SK-N-SH (cell line): ENCODE results near the gene CBFA2T2. TPM values are rescaled to one million over a fixed set of nuclear protein-coding genes. Genes with fewer than 3 reads are reported as not detected.

Source experiments
- CTCF ChIA-PET: fragments of 300-600, 350-600 bp; formaldehyde crosslinking; extraction: SDS; loops from one replicate; lab custom pipeline; 2021; lab: Yijun Ruan, JAX
- POLR2A ChIA-PET: fragments of 350-600 bp; sonication (Branson Sonifier 250); formaldehyde crosslinking; extraction: SDS; loops from one replicate; lab custom pipeline; 2020; ENCODE audit warnings: antibody characterized with exemption, inconsistent platforms; lab: Yijun Ruan, JAX
- DNase-seq: peaks from one replicate; pipeline ENCODE4 v3.0.0; 2012
- H2AFZ ChIP-seq: fragments of 200-600 bp; sonication (generic); 2 replicates; pipeline ENCODE4 v1.8.1; 2016; ENCODE audit warnings: antibody characterized with exemption, mild to moderate bottlenecking, low read depth
- H3F3A ChIP-seq: fragments of 200-600 bp; sonication (generic); replicated peaks from 2 replicates; pipeline ENCODE3; 2016; ENCODE audit warnings: antibody characterized with exemption, mild to moderate bottlenecking; ENCODE audit not compliant: insufficient read depth
- H3K27ac ChIP-seq, 2 experiments: fragments of 200-500 bp in 1 of 2; fragments of 200-600 bp in 1 of 2; sonication (Bioruptor generic) in 1 of 2; sonication (generic), shearing (Covaris generic) in 1 of 2; 2 replicates each; pipeline versions ENCODE4 v1.5.1 to v1.6.1; 2014 to 2016; ENCODE audit warnings: low read depth in 2 of 2, inconsistent platforms in 1 of 2, low read length in 1 of 2, mild to moderate bottlenecking in 1 of 2, mixed read lengths in 1 of 2
- H3K27me3 ChIP-seq: fragments of 200-600 bp; sonication (generic), shearing (Covaris generic); 2 replicates; pipeline ENCODE4 v1.6.1; 2016; ENCODE audit warnings: mixed run types; ENCODE audit not compliant: insufficient read depth
- H3K36me3 ChIP-seq, 2 experiments: fragments of 200-500 bp in 1 of 2; fragments of 200-600 bp in 1 of 2; sonication (Bioruptor generic) in 1 of 2; sonication (generic) in 1 of 2; replicated peaks in 1 of 2; 2 replicates each; pipeline versions ENCODE3 to v1.5.1; 2014 to 2016; ENCODE audit warnings: low read length in 1 of 2, mild to moderate bottlenecking in 1 of 2; ENCODE audit not compliant: insufficient read depth in 2 of 2, control insufficient read depth in 1 of 2
- H3K4me1 ChIP-seq, 2 experiments: fragments of 200-500 bp in 1 of 2; fragments of 200-600 bp in 1 of 2; sonication (Bioruptor generic) in 1 of 2; sonication (generic), shearing (Covaris generic) in 1 of 2; 2 replicates each; pipeline versions ENCODE4 v1.5.1 to v1.6.1; 2014 to 2016; ENCODE audit warnings: low read depth in 1 of 2, low read length in 1 of 2, mixed run types in 1 of 2; ENCODE audit not compliant: insufficient read depth in 2 of 2, control insufficient read depth in 1 of 2
- H3K4me2 ChIP-seq: fragments of 200-600 bp; sonication (generic), shearing (Covaris generic); 2 replicates; pipeline ENCODE4 v1.6.1; 2017; ENCODE audit warnings: mixed run types
- H3K4me3 ChIP-seq, 2 experiments: fragments of 200-500 bp in 1 of 2; fragments of 200-600 bp in 1 of 2; sonication (Bioruptor generic) in 1 of 2; sonication (generic), shearing (Covaris generic) in 1 of 2; 2 replicates each; pipeline versions ENCODE4 v1.5.1 to v1.8.1; 2014 to 2016; ENCODE audit warnings: low read depth in 2 of 2, inconsistent platforms in 1 of 2, low read length in 1 of 2, mild to moderate bottlenecking in 1 of 2, mixed read lengths in 1 of 2, moderate library complexity in 1 of 2
- H3K79me2 ChIP-seq: fragments of 200-600 bp; sonication (generic); 2 replicates; pipeline ENCODE4 v1.8.1; 2017; ENCODE audit warnings: mild to moderate bottlenecking; ENCODE audit not compliant: insufficient read depth
- H3K9ac ChIP-seq: fragments of 200-600 bp; sonication (generic); 2 replicates; pipeline ENCODE4 v1.6.1; 2017; ENCODE audit warnings: mixed run types
- H3K9me2 ChIP-seq: fragments of 200-600 bp; sonication (generic); 2 replicates; pipeline ENCODE4 v1.6.1; 2017; ENCODE audit warnings: mixed run types
- H3K9me3 ChIP-seq: fragments of 200-600 bp; sonication (generic); 2 replicates; pipeline ENCODE4 v1.6.1; 2017; ENCODE audit warnings: mixed run types, mild to moderate bottlenecking, moderate library complexity
- H4K20me1 ChIP-seq: fragments of 200-600 bp; sonication (generic); 2 replicates; pipeline ENCODE4 v1.6.1; 2017; ENCODE audit warnings: mild to moderate bottlenecking, mixed run types; ENCODE audit not compliant: insufficient read depth
- EP300 ChIP-seq, 2 experiments: IDR thresholded peaks; 2 replicates each; pipeline versions ENCODE4 v1.4.0 to v1.6.1; 2012; ENCODE audit warnings: borderline replicate concordance in 1 of 2, low read depth in 1 of 2, low read length in 1 of 2
- EZH2phosphoT487 ChIP-seq: fragments of 200-600 bp; sonication (generic); IDR thresholded peaks from 2 replicates; pipeline ENCODE4 v1.6.1; 2017; ENCODE audit warnings: low read depth, mixed run types, mild to moderate bottlenecking, antibody characterized with exemption, moderate library complexity, borderline replicate concordance
- FOSL2 ChIP-seq: IDR thresholded peaks from 2 replicates; pipeline ENCODE4 v1.4.0; 2012; ENCODE audit warnings: low read depth, mild to moderate bottlenecking, moderate library complexity, borderline replicate concordance
- FOXJ3 ChIP-seq: sonication (generic); formaldehyde crosslinking; IDR thresholded peaks from 2 replicates; pipeline ENCODE4 v1.5.1; 2020; ENCODE audit warnings: mild to moderate bottlenecking, missing genetic modification reagents
- GABPA ChIP-seq: IDR thresholded peaks from 2 replicates; pipeline ENCODE4 v1.4.0; 2012; ENCODE audit warnings: low read depth, mild to moderate bottlenecking
- IRF3 ChIP-seq: fragments of 150-350 bp; IDR thresholded peaks from 2 replicates; pipeline ENCODE4 v1.6.1; 2016; ENCODE audit warnings: mild to moderate bottlenecking, low read depth, low read length
- MAX ChIP-seq: IDR thresholded peaks from 2 replicates; pipeline ENCODE4 v1.4.0; 2012; ENCODE audit warnings: low read depth
- MXI1 ChIP-seq: IDR thresholded peaks from 2 replicates; pipeline ENCODE4 v1.6.1; 2012; ENCODE audit warnings: mild to moderate bottlenecking, low read depth, low read length, improper control_type of control experiment
- NRF1 ChIP-seq: IDR thresholded peaks from 2 replicates; pipeline ENCODE4 v1.6.1; 2012; ENCODE audit warnings: low read depth, mild to moderate bottlenecking, low read length
- POLR2AphosphoS5 ChIP-seq: IDR thresholded peaks from 2 replicates; pipeline ENCODE4 v1.6.1; 2012; ENCODE audit warnings: low read depth, low read length
- RAD21 ChIP-seq: IDR thresholded peaks from 2 replicates; pipeline ENCODE4 v1.6.1; 2012; ENCODE audit warnings: mild to moderate bottlenecking, low read length
- RCOR1 ChIP-seq: fragments of 150-350 bp; IDR thresholded peaks from 2 replicates; pipeline ENCODE4 v1.6.1; 2017; ENCODE audit warnings: antibody characterized with exemption, low read length
- RFX5 ChIP-seq: IDR thresholded peaks from 2 replicates; pipeline ENCODE4 v1.6.1; 2012; ENCODE audit warnings: mild to moderate bottlenecking, improper control_type of control experiment, low read length
- SMC3 ChIP-seq: IDR thresholded peaks from 2 replicates; pipeline ENCODE4 v1.6.1; 2012; ENCODE audit warnings: low read depth, low read length, improper control_type of control experiment
- TAF1 ChIP-seq: IDR thresholded peaks from 2 replicates; pipeline ENCODE4 v1.6.1; 2012; ENCODE audit warnings: low read depth, mild to moderate bottlenecking, low read length, moderate library complexity, borderline replicate concordance
- TCF12 ChIP-seq: IDR thresholded peaks from 2 replicates; pipeline ENCODE4 v1.4.0; 2012
- TEAD4 ChIP-seq: IDR thresholded peaks from 2 replicates; pipeline ENCODE4 v1.4.0; 2012; ENCODE audit warnings: mild to moderate bottlenecking, borderline replicate concordance; ENCODE audit not compliant: insufficient read depth
- USF2 ChIP-seq: fragments of 150-350 bp; IDR thresholded peaks from 2 replicates; pipeline ENCODE4 v1.6.1; 2017; ENCODE audit warnings: antibody characterized with exemption, low read length, low read depth, borderline replicate concordance
- YY1 ChIP-seq: IDR thresholded peaks from 2 replicates; pipeline ENCODE4 v1.4.0; 2012; ENCODE audit warnings: low read depth, mild to moderate bottlenecking
- ZBTB33 ChIP-seq: IDR thresholded peaks from 2 replicates; pipeline ENCODE4 v1.4.0; 2012; ENCODE audit warnings: low read depth, borderline replicate concordance
- WGBS: methylation state at CpG from one replicate; pipeline ENCODE4 v1.1.6; 2017; ENCODE audit warnings: low lambda C conversion rate; 5-methylcytosine and 5-hydroxymethylcytosine counted together
- polyA plus RNA-seq, 3 experiments: library from polyadenylated mRNA; depleted of rRNA; stranded (reverse); fragments of >200 nt; gene quantifications; 2 replicates each; pipeline ENCODE4 v1.2.3, GENCODE V29; 2012

The CBFA2T2 gene
- polyA plus RNA-seq, 1 of the 3 experiments (the other 2 are of a cell fraction), result 11.0 TPM

GRCh38 chr20:33460711-33461110 is 29.2 kb upstream of the CBFA2T2 start:
- Histone ChIP-seq H3K27ac (no peak overlapping the region), H3K9ac (no peak overlapping the region), H3K4me2 (no peak overlapping the region), H2AFZ (no peak overlapping the region), H3F3A (no peaks in the 10 kb centered on the region), H3K9me2 (no peaks in the 10 kb centered on the region), H3K9me3 (no peaks in the 10 kb centered on the region), H3K36me3 (no peaks in the 10 kb centered on the region), H3K27me3 (no peaks in the 10 kb centered on the region), H4K20me1 (no peaks in the 10 kb centered on the region), H3K4me1 (peaks cover 0 to 5% of the 10 kb centered on the region in 2 experiments; a peak in 1 of 4 replicates), H3K79me2 (no peaks in the 10 kb centered on the region), H3K4me3 (no peak overlapping the region)
- ChIA-PET POLR2A (interaction anchor here (1.0 kb wide), 1 partner anchor 102 kb away, joined by 4 read pairs; no protein-coding TSS in a partner anchor), CTCF (interaction anchor here (0.8 to 1.0 kb wide), 2 partner anchors 13 to 193 kb away, joined by 3 to 4 read pairs; no protein-coding TSS in a partner anchor)
- DNase-seq, result no peak
- 93% methylated on average over 5 of the region's 5 CpGs for WGBS
- TF ChIP-seq NRF1, result no peak
- TF ChIP-seq POLR2AphosphoS5, result no peak
- TF ChIP-seq, all 33 proteins: peak for 0

- 71% methylated on average over 7 of the region's 7 CpGs for WGBS
- H3K27ac ChIP-seq, result no peak overlapping the region
- no peaks in the 10 kb centered on the region for H3K27me3 ChIP-seq
- H2AFZ ChIP-seq, result no peak overlapping the region
- peaks cover 0 to 6% of the 10 kb centered on the region in 2 experiments; a peak in 1 of 4 replicates for H3K4me1 ChIP-seq
- no peaks in the 10 kb centered on the region for H3K9me3 ChIP-seq
- POLR2A ChIA-PET, result interaction anchor here (0.6 to 0.8 kb wide), 2 partner anchors 26 to 43 kb away, joined by 3 to 4 read pairs; partner anchors contain the start of gene CBFA2T2
- H3K36me3 ChIP-seq, result no peaks in the 10 kb centered on the region
- no peaks in the 10 kb centered on the region for H3F3A ChIP-seq
- no peaks in the 10 kb centered on the region for H4K20me1 ChIP-seq
- H3K79me2 ChIP-seq, result no peaks in the 10 kb centered on the region
- H3K9me2 ChIP-seq, result no peaks in the 10 kb centered on the region
- H3K4me2 ChIP-seq, result no peak overlapping the region
- no peak for TF ChIP-seq TEAD4
- TF ChIP-seq MAX, result no peak
- TF ChIP-seq GABPA, result no peak
- no peak for TF ChIP-seq SMC3
- TF ChIP-seq EP300 (IDR thresholded peaks at IDR 0.05; ENCODE audit: borderline replicate concordance in 1 of 2, low read depth in 1 of 2, low read length in 1 of 2), result no peak
- TF ChIP-seq FOSL2, result no peak
- TF ChIP-seq TAF1, result no peak
- TF ChIP-seq EZH2phosphoT487, result no peak
- TF ChIP-seq USF2, result no peak
- no peak for TF ChIP-seq ZBTB33
- TF ChIP-seq TCF12, result no peak
- no peak for TF ChIP-seq RAD21
- no peak for TF ChIP-seq FOXJ3 (CRISPR knock-in tag)
- no peak for TF ChIP-seq RCOR1
- no peak for TF ChIP-seq IRF3
- TF ChIP-seq YY1, result no peak
- no peak for TF ChIP-seq MXI1
- no peak for TF ChIP-seq RFX5
- no peak for TF ChIP-seq NRF1
- CTCF ChIA-PET, result interaction anchor here (1.3 to 5.1 kb wide), 3 partner anchors 11 to 204 kb away, joined by 3 to 24 read pairs (median 7); partner anchors contain the start of gene ACTL10
- no peak overlapping the region for H3K9ac ChIP-seq
- no peak overlapping the region for H3K4me3 ChIP-seq
- DNase-seq, result no peak
These were observed 26.4 kb upstream of the CBFA2T2 start for GRCh38 chr20:33463332-33464101.
